Measurements from ENCODE around the gene OR10Z1.

Gene OR10Z1

GRCh38 chr1:158649052-158649451 is 44.0 kb downstream of the OR10Z1 start:
- no peak overlapping the region for H3K4me3 ChIP-seq (ENCODE audit: low read depth, low read length)
- TF ChIP-seq MAX (IDR thresholded peaks at IDR 0.05; ENCODE audit: low read depth, low read length) = no peak
- no peak for TF ChIP-seq MYC (IDR thresholded peaks at IDR 0.05; ENCODE audit: low read depth, low read length)
- no peak for TF ChIP-seq CTCF (IDR thresholded peaks at IDR 0.05; ENCODE audit: low read depth, low read length)
- no peak for TF ChIP-seq POLR2A (IDR thresholded peaks at IDR 0.05; ENCODE audit: extremely low read depth, insufficient read length)
- peak; percentile 37 for DNase-seq (ENCODE audit: low read depth)

GRCh38 chr1:158652721-158653334 is 47.8 kb downstream of the OR10Z1 start:
- no peak overlapping the region for H3K4me3 ChIP-seq (ENCODE audit: low read depth, low read length)
- TF ChIP-seq POLR2A (IDR thresholded peaks at IDR 0.05; ENCODE audit: extremely low read depth, insufficient read length) (no peak), MAX (IDR thresholded peaks at IDR 0.05; ENCODE audit: low read depth, low read length) (no peak), CTCF (IDR thresholded peaks at IDR 0.05; ENCODE audit: low read depth, low read length) (no peak), MYC (IDR thresholded peaks at IDR 0.05; ENCODE audit: low read depth, low read length) (no peak)

GRCh38 chr1:158654086-158654485 is 49.0 kb downstream of the OR10Z1 start:
- TF ChIP-seq POLR2A (IDR thresholded peaks at IDR 0.05; ENCODE audit: extremely low read depth, insufficient read length) (no peak), CTCF (IDR thresholded peaks at IDR 0.05; ENCODE audit: low read depth, low read length) (no peak), MAX (IDR thresholded peaks at IDR 0.05; ENCODE audit: low read depth, low read length) (no peak), MYC (IDR thresholded peaks at IDR 0.05; ENCODE audit: low read depth, low read length) (no peak)
- DNase-seq (ENCODE audit: low read depth) = peak; percentile 44
- H3K4me3 ChIP-seq (ENCODE audit: low read depth, low read length) = peak overlapping the region; percentile 0

More at GRCh38 chr1:158652721-158653334, 47.8 kb downstream of the OR10Z1 start:
- DNase-seq (ENCODE audit: low read depth) = no peak

GRCh38 chr1:158654571-158654970 is 49.5 kb downstream of the OR10Z1 start:
- peak overlapping the region; percentile 0 for H3K4me3 ChIP-seq (ENCODE audit: low read depth, low read length)
- TF ChIP-seq CTCF (IDR thresholded peaks at IDR 0.05; ENCODE audit: low read depth, low read length) = peak; percentile 31
- TF ChIP-seq MYC (IDR thresholded peaks at IDR 0.05; ENCODE audit: low read depth, low read length) = no peak; the same call in 1 of the 2 replicates
- TF ChIP-seq POLR2A (IDR thresholded peaks at IDR 0.05; ENCODE audit: extremely low read depth, insufficient read length) = no peak
- DNase-seq (ENCODE audit: low read depth) = peak; percentile 90
